ENCODE results near the gene ARPC5L. TPM values are rescaled to one million over a fixed set of nuclear protein-coding genes. Genes with fewer than 3 reads are reported as not detected.
"Not testable (repeated sequence)": the region's sequence is repeated elsewhere in the genome, so short reads cannot be mapped to it uniquely, and the experiment has no call there.

Gene ARPC5L
- total and polyA plus RNA-seq, 5 donors = 31.9 to 40.8 (median 37.5) TPM

DNA sequence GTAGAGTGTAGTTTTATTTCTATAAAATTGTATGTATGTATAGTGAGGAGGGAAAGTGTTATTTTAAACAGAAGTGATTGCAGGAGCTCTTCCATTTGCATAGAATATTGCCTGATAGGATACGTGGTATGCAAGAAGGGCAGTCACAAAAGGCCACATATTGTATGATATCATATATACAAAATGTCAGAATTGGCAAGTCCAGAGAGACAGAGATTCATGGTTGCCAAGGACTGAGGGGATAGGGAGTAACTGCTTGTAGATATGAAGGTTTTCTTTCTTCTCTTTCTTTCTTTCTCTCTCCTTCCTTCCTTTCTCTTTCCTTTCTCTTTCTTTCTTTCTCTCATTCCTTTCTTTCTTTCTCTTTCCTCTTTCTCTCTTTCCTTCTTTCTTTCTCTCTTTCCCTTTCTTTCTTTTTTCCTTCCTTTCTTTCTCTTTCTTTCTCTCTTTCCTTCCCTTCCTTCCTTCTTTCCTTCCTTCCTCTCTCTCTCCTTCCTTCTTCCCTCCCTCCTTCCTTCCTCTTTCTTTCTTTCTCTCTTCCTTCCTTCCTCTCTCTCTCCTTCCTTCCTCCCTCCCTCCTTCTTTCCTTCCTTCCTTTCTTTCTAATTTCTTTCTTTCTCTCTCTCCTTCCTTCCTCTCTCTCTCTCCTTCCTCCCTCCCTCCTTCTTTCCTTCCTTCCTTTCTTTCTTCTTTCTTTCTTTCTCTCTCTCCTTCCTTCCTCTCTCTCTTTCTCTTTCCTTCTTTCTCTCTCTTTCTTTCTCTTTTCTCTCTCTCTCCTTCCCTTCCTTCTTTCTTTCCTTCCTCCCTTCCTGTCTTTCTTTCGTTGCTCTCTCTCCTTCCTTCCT, 33.2 kb upstream of the ARPC5L start:
- 41% methylated on average over 2 of the region's 2 CpGs for WGBS
- peaks cover 8% of the 10 kb centered on the region for H3K4me1 ChIP-seq (ENCODE audit: control insufficient read depth, insufficient read depth, low read length)
- H3K27ac ChIP-seq (ENCODE audit: low read length) = no peak overlapping the region
- no peak overlapping the region for H3K4me3 ChIP-seq (ENCODE audit: low read length)
- no peak for DNase-seq
- no peak for ATAC-seq
- intact Hi-C loops (cut with DNase I) = no loop called here
- no peaks in the 10 kb centered on the region for H3K27me3 ChIP-seq (ENCODE audit: control insufficient read depth, insufficient read depth)
- no peaks in the 10 kb centered on the region for H3K9me3 ChIP-seq (ENCODE audit: control insufficient read depth, low read length)

DNA sequence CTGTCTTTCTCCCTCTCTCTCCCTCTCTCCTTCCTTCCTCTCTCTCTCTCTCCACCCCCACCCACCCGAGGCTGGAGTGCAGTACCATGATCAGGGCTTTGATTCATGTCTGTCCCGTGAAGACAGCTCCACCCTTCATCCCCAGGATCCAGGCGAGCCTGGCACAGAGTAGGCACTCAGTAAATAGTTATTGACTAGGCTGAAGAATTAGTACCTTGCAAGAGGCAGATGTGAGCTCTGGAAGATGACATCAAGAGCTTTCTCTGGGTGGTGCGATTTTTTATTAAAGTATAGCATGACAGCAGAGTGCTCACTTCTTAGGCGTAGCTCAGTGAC, 32.6 kb upstream of the ARPC5L start:
- Histone ChIP-seq H3K4me1 (ENCODE audit: control insufficient read depth, insufficient read depth, low read length) (peaks cover 8% of the 10 kb centered on the region), H3K27ac (ENCODE audit: low read length) (no peak overlapping the region), H3K27me3 (ENCODE audit: control insufficient read depth, insufficient read depth) (no peaks in the 10 kb centered on the region), H3K4me3 (ENCODE audit: low read length) (no peak overlapping the region), H3K9me3 (ENCODE audit: control insufficient read depth, low read length) (no peaks in the 10 kb centered on the region)
- 51% methylated on average over 5 of the region's 5 CpGs for WGBS
- ATAC-seq (no peak), DNase-seq (no peak)
- intact Hi-C loops (cut with DNase I) = no loop called here

DNA sequence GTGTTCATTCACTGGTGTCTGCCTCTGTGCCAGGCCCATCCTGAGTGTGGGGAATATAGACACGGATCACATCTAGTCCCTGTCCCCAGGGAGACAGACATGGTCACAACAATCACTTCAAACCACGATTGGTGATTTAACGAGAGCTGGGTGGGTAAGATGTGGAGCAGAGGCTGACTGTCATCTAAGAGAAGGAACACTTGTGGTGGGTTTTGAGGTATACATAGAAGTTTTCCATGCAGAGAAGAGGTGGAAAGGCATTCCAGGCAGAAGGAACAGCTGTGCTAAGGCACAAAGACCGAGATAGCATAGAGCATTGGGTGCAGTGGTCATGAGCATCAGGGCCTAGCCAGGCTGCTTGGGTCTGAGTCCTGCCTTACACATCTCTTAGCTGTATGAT, 31.3 kb upstream of the ARPC5L start:
- H3K27ac ChIP-seq (ENCODE audit: low read length) = no peak overlapping the region

DNA sequence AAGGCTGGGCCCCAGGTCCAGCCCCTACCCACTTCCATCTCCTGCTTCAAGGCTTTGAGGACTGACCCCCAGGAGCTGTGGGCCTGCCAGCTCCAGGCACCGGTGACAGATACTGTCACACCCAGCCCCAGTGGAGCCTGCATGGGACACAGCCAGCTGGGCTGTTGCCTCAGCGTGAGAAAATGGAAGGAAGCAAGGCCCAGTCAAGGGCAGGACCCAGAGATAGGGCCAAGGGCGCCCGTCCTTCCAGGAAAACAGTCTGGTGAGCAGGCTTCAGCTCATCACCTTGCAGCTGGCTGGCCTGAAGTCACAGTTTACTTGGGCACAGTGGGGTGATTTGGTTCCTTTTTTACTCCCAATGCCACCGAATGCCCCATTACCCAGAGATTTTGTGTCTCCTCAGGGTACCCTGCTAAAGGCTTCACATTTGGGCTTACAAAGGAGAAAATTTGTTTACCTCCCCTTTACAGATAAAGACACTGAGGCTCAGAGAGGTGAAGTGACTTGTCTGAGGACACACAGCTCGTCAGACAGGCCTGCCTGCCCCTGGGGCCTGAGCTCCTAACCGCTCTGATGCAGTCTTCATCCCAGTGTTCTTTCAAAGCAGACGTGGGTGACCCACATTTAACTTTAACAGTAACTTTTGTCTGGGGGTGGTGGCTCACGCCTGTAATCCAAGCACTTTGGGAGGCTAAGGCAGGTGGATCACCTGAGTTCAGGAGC, 30.1 kb upstream of the ARPC5L start:
- H3K9me3 ChIP-seq (ENCODE audit: control insufficient read depth, low read length) = no peaks in the 10 kb centered on the region
- peak overlapping the region; percentile 100 for H3K27ac ChIP-seq (ENCODE audit: low read length)
- no peaks in the 10 kb centered on the region for H3K27me3 ChIP-seq (ENCODE audit: control insufficient read depth, insufficient read depth)
- H3K4me3 ChIP-seq (ENCODE audit: low read length) = no peak overlapping the region
- peak; percentile 92 to 94 for ATAC-seq
- intact Hi-C loops (cut with DNase I) = no loop called here
- peaks cover 16% of the 10 kb centered on the region for H3K4me1 ChIP-seq (ENCODE audit: control insufficient read depth, insufficient read depth, low read length)
- DNase-seq = peak; percentile 79 to 91 (median 91)
- WGBS = 43% methylated on average over 9 of the region's 9 CpGs

More for the DNA sequence above, 31.3 kb upstream of the ARPC5L start:
- 68% methylated on average over 4 of the region's 4 CpGs for WGBS
- intact Hi-C loops (cut with DNase I) = no loop called here
- Histone ChIP-seq H3K4me3 (ENCODE audit: low read length) (no peak overlapping the region), H3K9me3 (ENCODE audit: control insufficient read depth, low read length) (no peaks in the 10 kb centered on the region), H3K27me3 (ENCODE audit: control insufficient read depth, insufficient read depth) (no peaks in the 10 kb centered on the region), H3K4me1 (ENCODE audit: control insufficient read depth, insufficient read depth, low read length) (peaks cover 16% of the 10 kb centered on the region)
- ATAC-seq (no peak), DNase-seq (no peak)

DNA sequence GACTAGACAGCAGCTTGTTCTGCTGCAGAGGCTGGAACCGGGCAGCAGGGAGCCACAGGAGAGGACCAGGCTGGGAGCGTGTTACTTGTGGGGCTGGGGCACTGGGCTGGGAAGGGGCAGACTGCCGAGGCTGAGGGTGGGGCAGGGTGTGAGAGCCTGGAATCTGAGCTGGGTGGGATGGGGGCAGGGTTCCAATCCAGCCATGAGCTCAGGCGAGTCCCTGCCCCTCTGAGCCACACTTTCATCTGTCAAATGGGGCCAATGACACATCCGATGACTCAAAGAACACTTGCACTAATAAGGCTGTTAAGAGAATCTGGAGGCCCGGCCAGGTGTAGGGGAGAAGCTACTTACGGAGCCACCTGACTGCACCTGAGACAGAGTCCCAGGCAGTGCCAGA, 27.3 kb upstream of the ARPC5L start:
- Histone ChIP-seq H3K4me1 (ENCODE audit: control insufficient read depth, insufficient read depth, low read length) (peaks cover 16% of the 10 kb centered on the region), H3K4me3 (ENCODE audit: low read length) (no peak overlapping the region), H3K9me3 (ENCODE audit: control insufficient read depth, low read length) (no peaks in the 10 kb centered on the region), H3K27me3 (ENCODE audit: control insufficient read depth, insufficient read depth) (no peaks in the 10 kb centered on the region), H3K27ac (ENCODE audit: low read length) (peak overlapping the region; percentile 91)
- intact Hi-C loops (cut with DNase I) = no loop called here
- ATAC-seq (peak; percentile 13 to 25), DNase-seq (peak in 2 of 3 donors; percentile 57 to 70)
- 50% methylated on average over 7 of the region's 7 CpGs for WGBS

DNA sequence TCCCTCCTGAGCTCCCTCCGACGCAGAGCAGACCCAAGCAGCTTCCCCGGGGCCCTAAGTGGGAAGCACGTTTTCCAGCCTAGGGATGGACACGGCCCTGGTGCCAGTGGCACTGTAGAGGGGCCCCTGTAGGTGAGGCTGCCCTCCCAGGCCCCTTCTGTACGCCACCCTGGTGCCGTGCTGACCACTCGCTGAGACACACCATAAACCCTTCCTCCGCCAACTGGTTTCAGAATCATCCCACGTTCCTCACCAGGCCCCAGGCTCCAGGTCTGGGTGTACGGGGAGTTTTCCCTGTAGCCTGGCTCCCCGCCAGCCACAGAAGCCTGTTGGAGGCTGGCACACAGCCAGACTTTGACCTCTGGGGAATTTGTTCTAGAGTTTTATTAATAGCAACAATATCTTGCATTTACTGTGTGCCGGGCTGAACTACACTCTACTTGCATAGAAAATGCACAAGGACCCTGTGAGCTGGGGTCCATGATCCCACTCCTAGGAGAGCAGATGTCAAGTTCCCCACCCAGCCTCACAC, 26.8 kb upstream of the ARPC5L start:
- Histone ChIP-seq H3K27me3 (ENCODE audit: control insufficient read depth, insufficient read depth) (no peaks in the 10 kb centered on the region), H3K9me3 (ENCODE audit: control insufficient read depth, low read length) (no peaks in the 10 kb centered on the region), H3K4me3 (ENCODE audit: low read length) (no peak overlapping the region), H3K27ac (ENCODE audit: low read length) (peak overlapping the region; percentile 100), H3K4me1 (ENCODE audit: control insufficient read depth, insufficient read depth, low read length) (peaks cover 16% of the 10 kb centered on the region)
- peak; percentile 37 to 49 for ATAC-seq
- intact Hi-C loops (cut with DNase I) = loop anchor here in 1 of 4 donors (5.0 kb wide), 1 partner anchor 58 kb away; the partner anchor contains the start of gene OLFML2A
- 28% methylated on average over 13 of the region's 13 CpGs for WGBS
- DNase-seq = peak; percentile 85 to 92 (median 91)

DNA sequence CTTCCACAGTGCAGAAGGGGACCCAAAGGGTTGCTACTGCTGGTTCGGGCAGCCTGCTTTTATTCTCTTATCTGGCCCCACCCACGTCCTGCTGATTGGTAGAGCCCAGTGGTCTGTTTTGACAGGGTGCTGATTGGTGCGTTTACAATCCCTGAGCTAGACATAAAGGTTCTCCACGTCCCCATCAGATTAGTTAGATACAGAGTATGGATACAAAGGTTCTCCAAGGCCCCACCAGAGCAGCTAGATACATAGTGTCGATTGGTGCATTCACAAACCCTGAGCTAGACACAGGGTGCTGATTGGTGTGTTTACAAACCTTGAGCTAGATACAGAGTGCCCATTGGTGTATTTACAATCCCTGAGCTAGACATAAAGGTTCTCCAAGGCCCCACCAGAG, 23.8 kb upstream of the ARPC5L start:
- ATAC-seq; H3K27me3 ChIP-seq (ENCODE audit: control insufficient read depth, insufficient read depth); H3K9me3 ChIP-seq (ENCODE audit: control insufficient read depth, low read length); H3K27ac ChIP-seq (ENCODE audit: low read length); DNase-seq; H3K4me1 ChIP-seq (ENCODE audit: control insufficient read depth, insufficient read depth, low read length); H3K4me3 ChIP-seq (ENCODE audit: low read length): not testable (repeated sequence)
- intact Hi-C loops (cut with DNase I) = loop anchor here in 1 of 4 donors (5.0 kb wide), 1 partner anchor 61 kb away; the partner anchor contains the start of gene OLFML2A
- 70% methylated on average over 5 of the region's 5 CpGs for WGBS

DNA sequence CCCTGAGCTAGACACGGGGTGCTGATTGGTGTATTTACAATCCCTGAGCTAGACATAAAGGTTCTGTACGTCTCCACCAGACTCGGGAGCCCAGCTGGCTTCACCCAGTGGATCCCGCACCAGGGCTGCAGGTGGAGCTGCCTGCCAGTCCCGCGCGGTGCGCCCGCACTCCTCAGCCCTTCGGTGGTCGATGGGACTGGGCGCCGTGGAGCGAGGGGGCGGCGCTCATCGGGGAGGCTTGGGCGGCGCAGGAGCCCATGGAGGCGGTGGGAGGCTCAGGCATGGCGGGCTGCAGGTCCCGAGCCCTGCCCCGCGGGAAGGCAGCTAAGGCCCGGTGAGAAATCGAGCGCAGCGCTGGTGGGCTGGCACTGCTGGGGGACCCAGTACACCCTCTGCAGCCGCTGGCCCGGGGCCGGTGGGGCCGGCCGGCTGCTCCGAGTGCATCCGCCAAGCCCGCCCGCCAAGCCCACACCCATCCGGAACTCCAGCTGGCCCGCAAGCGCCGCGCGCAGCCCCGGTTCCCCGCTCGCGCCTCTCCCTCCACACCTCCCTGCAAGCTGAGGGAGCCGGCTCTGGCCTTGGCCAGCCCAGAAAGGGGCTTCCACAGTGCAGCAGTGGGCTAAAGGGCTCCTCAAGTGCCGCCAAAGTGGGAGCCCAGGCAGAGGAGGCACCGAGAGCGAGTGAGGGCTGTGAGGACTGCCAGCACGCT, 23.2 kb upstream of the ARPC5L start:
- H3K27me3 ChIP-seq (ENCODE audit: control insufficient read depth, insufficient read depth); H3K4me1 ChIP-seq (ENCODE audit: control insufficient read depth, insufficient read depth, low read length); ATAC-seq; H3K9me3 ChIP-seq (ENCODE audit: control insufficient read depth, low read length); H3K4me3 ChIP-seq (ENCODE audit: low read length); H3K27ac ChIP-seq (ENCODE audit: low read length): not testable (repeated sequence)
- intact Hi-C loops (cut with DNase I) = loop anchor here in 1 of 4 donors (5.0 kb wide), 1 partner anchor 61 kb away; the partner anchor contains the start of gene OLFML2A
- WGBS = 57% methylated on average over 46 of the region's 52 CpGs
- peak in 1 of 3 donors; percentile 48 for DNase-seq

DNA sequence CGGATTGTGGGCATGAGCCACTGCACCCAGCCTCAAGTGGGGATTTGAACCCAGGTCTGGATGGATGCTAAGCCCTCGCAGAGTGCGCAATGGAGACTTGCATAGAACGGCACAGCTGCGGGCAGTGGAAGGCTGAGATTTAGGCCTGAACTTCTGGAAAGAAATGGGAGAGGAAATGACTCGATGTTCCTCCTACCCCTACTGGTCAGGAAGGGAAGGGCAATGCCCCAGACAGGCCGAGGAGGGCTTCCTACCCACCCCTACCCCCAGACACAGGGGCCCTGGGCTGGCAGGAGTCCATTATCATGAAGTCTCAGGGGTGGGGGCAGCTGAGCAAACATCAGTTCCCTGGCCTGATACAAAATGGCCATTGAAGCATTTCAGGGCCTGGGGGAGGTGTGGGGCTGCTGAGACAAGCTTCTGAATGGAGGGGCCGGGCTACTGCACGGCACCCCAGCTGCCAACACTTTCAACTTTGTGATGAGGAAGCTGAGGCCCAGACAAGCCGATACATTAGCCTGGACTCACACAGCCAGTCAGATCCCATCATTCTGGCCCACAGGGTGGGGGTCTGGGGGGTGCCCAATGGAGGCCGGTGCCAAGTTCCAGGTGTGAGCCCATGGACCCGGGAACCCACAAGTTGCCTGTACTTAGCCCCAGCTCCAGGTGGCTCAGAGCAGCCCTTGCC, 22.2 kb upstream of the ARPC5L start:
- ATAC-seq = peak in 1 of 2 donors; percentile 44
- WGBS = 64% methylated on average over 12 of the region's 12 CpGs
- DNase-seq = peak in 1 of 3 donors; percentile 51

DNA sequence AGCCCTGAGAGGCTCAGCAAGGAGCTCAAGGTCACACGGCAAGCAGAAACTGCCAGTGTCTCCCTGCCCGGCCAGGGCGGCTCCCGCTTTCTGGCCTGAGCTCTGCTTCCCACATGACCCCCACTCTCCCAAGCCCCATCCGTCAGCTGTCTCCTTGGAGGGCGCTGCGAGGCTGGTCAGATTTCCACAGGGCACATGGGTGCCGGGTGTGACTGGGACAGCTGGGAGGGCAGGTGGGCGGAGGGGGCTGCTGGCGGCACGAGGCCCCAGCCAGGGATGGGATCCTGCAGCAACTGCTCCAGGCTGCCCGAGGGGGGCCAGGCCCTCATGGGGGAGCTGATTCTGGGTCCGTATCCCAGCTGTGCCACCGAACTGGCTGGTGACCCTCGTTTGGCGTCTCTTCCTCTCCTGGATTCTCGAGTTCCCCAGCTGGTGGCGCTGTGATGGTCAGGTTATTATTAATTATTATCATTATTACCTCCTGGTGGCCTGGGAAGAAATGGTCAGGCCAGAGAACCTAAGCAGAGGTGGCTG, 21.6 kb upstream of the ARPC5L start:
- Histone ChIP-seq H3K27me3 (ENCODE audit: control insufficient read depth, insufficient read depth) (no peaks in the 10 kb centered on the region), H3K4me1 (ENCODE audit: control insufficient read depth, insufficient read depth, low read length) (peaks cover 2% of the 10 kb centered on the region), H3K9me3 (ENCODE audit: control insufficient read depth, low read length) (no peaks in the 10 kb centered on the region), H3K4me3 (ENCODE audit: low read length) (no peak overlapping the region), H3K27ac (ENCODE audit: low read length) (no peak overlapping the region)
- peak in 1 of 3 donors; percentile 64 for DNase-seq
- ATAC-seq = peak; percentile 32 to 40
- 68% methylated on average over 18 of the region's 18 CpGs for WGBS
- intact Hi-C loops (cut with DNase I) = no loop called here

More for the DNA sequence above, 22.2 kb upstream of the ARPC5L start:
- Histone ChIP-seq H3K27ac (ENCODE audit: low read length) (no peak overlapping the region), H3K27me3 (ENCODE audit: control insufficient read depth, insufficient read depth) (no peaks in the 10 kb centered on the region), H3K4me1 (ENCODE audit: control insufficient read depth, insufficient read depth, low read length) (peaks cover 6% of the 10 kb centered on the region), H3K9me3 (ENCODE audit: control insufficient read depth, low read length) (no peaks in the 10 kb centered on the region), H3K4me3 (ENCODE audit: low read length) (no peak overlapping the region)
- intact Hi-C loops (cut with DNase I) = loop anchor here in 1 of 4 donors (5.0 kb wide), 1 partner anchor 62 kb away; the partner anchor contains the start of gene OLFML2A

Data from right cardiac atrium (tissue), 5 donors.